ENCODE measurements around the gene RNF169.

DNA sequence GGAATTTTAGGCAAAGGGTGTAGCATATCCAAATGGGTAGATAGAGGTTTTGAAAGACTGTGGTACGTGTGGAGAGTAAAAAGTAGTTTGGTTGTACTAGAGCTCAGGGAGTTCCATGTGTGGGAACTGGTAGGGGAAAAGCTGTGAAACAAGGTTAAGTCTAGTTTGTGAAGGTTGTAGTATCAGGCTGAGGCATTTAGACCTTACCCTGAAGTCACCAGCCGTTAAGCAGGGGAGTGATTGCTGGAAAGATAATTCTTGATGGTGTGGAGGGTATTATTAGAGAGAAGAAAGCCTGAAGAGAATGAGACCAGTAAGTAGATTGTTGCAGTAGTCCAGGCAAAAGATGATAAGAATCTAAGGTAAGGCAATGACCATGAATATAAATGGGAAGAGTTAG lies 68.0 kb downstream of the RNF169 start:
- TF ChIP-seq POLR2AphosphoS5 (IDR thresholded peaks at IDR 0.05): no peak
- TF ChIP-seq, protein P1, sequence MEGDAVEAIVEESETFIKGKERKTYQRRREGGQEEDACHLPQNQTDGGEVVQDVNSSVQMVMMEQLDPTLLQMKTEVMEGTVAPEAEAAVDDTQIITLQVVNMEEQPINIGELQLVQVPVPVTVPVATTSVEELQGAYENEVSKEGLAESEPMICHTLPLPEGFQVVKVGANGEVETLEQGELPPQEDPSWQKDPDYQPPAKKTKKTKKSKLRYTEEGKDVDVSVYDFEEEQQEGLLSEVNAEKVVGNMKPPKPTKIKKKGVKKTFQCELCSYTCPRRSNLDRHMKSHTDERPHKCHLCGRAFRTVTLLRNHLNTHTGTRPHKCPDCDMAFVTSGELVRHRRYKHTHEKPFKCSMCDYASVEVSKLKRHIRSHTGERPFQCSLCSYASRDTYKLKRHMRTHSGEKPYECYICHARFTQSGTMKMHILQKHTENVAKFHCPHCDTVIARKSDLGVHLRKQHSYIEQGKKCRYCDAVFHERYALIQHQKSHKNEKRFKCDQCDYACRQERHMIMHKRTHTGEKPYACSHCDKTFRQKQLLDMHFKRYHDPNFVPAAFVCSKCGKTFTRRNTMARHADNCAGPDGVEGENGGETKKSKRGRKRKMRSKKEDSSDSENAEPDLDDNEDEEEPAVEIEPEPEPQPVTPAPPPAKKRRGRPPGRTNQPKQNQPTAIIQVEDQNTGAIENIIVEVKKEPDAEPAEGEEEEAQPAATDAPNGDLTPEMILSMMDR (IDR thresholded peaks at IDR 0.05): no peak
- no peak for TF ChIP-seq POLR2A (IDR thresholded peaks at IDR 0.05)
- no peak for TF ChIP-seq EP300 (IDR thresholded peaks at IDR 0.05)
